H1 (cell line): Measurements from ENCODE around the gene DDX3X. TPM values are rescaled to one million over a fixed set of nuclear protein-coding genes. Genes with fewer than 3 reads are reported as not detected.

Experiments used
- CTCF ChIA-PET: fragments of 300-600 bp; sonication (Branson Sonifier 250); formaldehyde crosslinking; loops from one replicate; lab custom pipeline; 2021; ENCODE audit not compliant: partially characterized antibody; lab: Charles Lee
- POLR2A ChIA-PET: fragments of 300-600 bp; sonication (Branson Sonifier 250); formaldehyde crosslinking; loops from one replicate; lab custom pipeline; 2021; ENCODE audit warnings: inconsistent platforms; ENCODE audit not compliant: partially characterized antibody; lab: Charles Lee
- DNase-seq, 2 experiments: peaks; one replicate each; pipeline versions ENCODE4 v3.0.0 to v3.0.0-alpha.2; 2010 to 2022; ENCODE audit warnings: low spot score in 2 of 2, low read depth in 1 of 2, mixed read lengths in 1 of 2
- FAIRE-seq: peaks from 2 replicates; lab custom pipeline; 2011; peaks lifted over from hg19 to GRCh38; lab: Jason Lieb, UNC
- H2AFZ ChIP-seq: 2 replicates; pipeline ENCODE4 v1.8.1; 2012; ENCODE audit warnings: low read length, inconsistent platforms
- H2AK5ac ChIP-seq: 2 replicates; pipeline ENCODE4 v1.6.1; 2013; ENCODE audit warnings: low read depth, low read length
- H2BK120ac ChIP-seq: replicated peaks from 2 replicates; pipeline ENCODE3; 2013; ENCODE audit warnings: low read depth, low read length, inconsistent platforms
- H2BK12ac ChIP-seq: 2 replicates; pipeline ENCODE4 v1.6.1; 2013; ENCODE audit warnings: low read depth, low read length
- H2BK15ac ChIP-seq: 2 replicates; pipeline ENCODE4 v1.6.1; 2013; ENCODE audit warnings: low read length
- H2BK20ac ChIP-seq: 2 replicates; pipeline ENCODE4 v1.6.1; 2013; ENCODE audit warnings: low read length
- H2BK5ac ChIP-seq: 2 replicates; pipeline ENCODE4 v1.6.1; 2013; ENCODE audit warnings: low read depth, low read length
- H3K14ac ChIP-seq: 2 replicates; pipeline ENCODE4 v1.6.1; 2013; ENCODE audit warnings: inconsistent platforms; ENCODE audit not compliant: insufficient read length
- H3K18ac ChIP-seq: 2 replicates; pipeline ENCODE4 v1.6.1; 2013; ENCODE audit warnings: low read length; ENCODE audit errors: extremely low read depth
- H3K23ac ChIP-seq: 2 replicates; pipeline ENCODE4 v1.6.1; 2013; ENCODE audit warnings: inconsistent platforms; ENCODE audit not compliant: insufficient read length
- H3K23me2 ChIP-seq: 2 replicates; pipeline ENCODE4 v1.6.1; 2013; ENCODE audit warnings: low read depth, low read length
- H3K27ac ChIP-seq: 2 replicates; pipeline ENCODE4 v1.6.1; 2011; ENCODE audit warnings: low read depth, low read length, inconsistent platforms
- H3K27me3 ChIP-seq, 4 experiments: replicated peaks in 1 of 4; 1 replicate in 1 of 4; 2 replicates in 3 of 4; pipeline versions ENCODE4 v1.6.1 to v1.8.1; 2011 to 2013; ENCODE audit warnings: low read length in 3 of 4, mild to moderate bottlenecking in 3 of 4, inconsistent platforms in 2 of 4, mixed read lengths in 2 of 4, moderate library complexity in 1 of 4; ENCODE audit not compliant: control insufficient read depth in 3 of 4, insufficient read depth in 3 of 4; ENCODE audit errors: extremely low read depth in 1 of 4
- H3K36me3 ChIP-seq, 4 experiments: 2 replicates each; pipeline versions ENCODE4 v1.6.1 to v1.8.1; 2011 to 2013; ENCODE audit warnings: mild to moderate bottlenecking in 4 of 4, low read length in 3 of 4, moderate library complexity in 2 of 4, control low read depth in 1 of 4, inconsistent platforms in 1 of 4; ENCODE audit not compliant: insufficient read depth in 4 of 4, control insufficient read depth in 2 of 4
- H3K4ac ChIP-seq: replicated peaks from 2 replicates; pipeline ENCODE3; 2013; ENCODE audit warnings: low read length, low read depth, mixed read lengths, inconsistent platforms; ENCODE audit not compliant: insufficient read length
- H3K4me1 ChIP-seq, 4 experiments: replicated peaks in 1 of 4; 1 replicate in 1 of 4; 2 replicates in 3 of 4; pipeline versions ENCODE4 v1.6.1 to v1.8.1; 2011 to 2013; ENCODE audit warnings: low read length in 3 of 4, inconsistent platforms in 2 of 4, mixed read lengths in 1 of 4; ENCODE audit not compliant: insufficient read depth in 4 of 4, control insufficient read depth in 3 of 4
- H3K4me2 ChIP-seq, 2 experiments: 2 replicates each; pipeline versions ENCODE4 v1.6.1 to v1.8.1; 2011 to 2013; ENCODE audit warnings: low read depth in 2 of 2, low read length in 2 of 2, control low read depth in 1 of 2, inconsistent platforms in 1 of 2, mild to moderate bottlenecking in 1 of 2; ENCODE audit not compliant: insufficient read depth in 1 of 2
- H3K4me3 ChIP-seq, 4 experiments: fragments of 200-600, 300-600 bp in 1 of 4; sonication (generic), shearing (Covaris generic), sonication (Bioruptor Twin) in 1 of 4; 2 replicates each; pipeline versions ENCODE4 v1.5.1 to v1.8.1; 2011 to 2016; ENCODE audit warnings: low read length in 4 of 4, low read depth in 3 of 4, control low read depth in 2 of 4, inconsistent platforms in 2 of 4, mild to moderate bottlenecking in 2 of 4, mixed read lengths in 1 of 4, moderate library complexity in 1 of 4; ENCODE audit not compliant: insufficient read depth in 2 of 4; ENCODE audit errors: extremely low read depth in 1 of 4
- H3K56ac ChIP-seq: replicated peaks from 2 replicates; pipeline ENCODE3; 2013; ENCODE audit warnings: low read depth, mild to moderate bottlenecking, mixed read lengths, low read length, inconsistent platforms; ENCODE audit not compliant: insufficient read length
- H3K79me1 ChIP-seq: 2 replicates; pipeline ENCODE4 v1.6.1; 2013; ENCODE audit warnings: low read depth, low read length, control low read depth
- H3K79me2 ChIP-seq, 2 experiments: 2 replicates each; pipeline versions ENCODE4 v1.6.1 to v1.8.1; 2012 to 2013; ENCODE audit warnings: low read length in 2 of 2, mild to moderate bottlenecking in 2 of 2, inconsistent platforms in 1 of 2; ENCODE audit not compliant: insufficient read depth in 2 of 2, control insufficient read depth in 1 of 2
- H3K9ac ChIP-seq, 4 experiments: replicated peaks in 1 of 4; 1 replicate in 1 of 4; 2 replicates in 3 of 4; pipeline versions ENCODE4 v1.6.1 to v1.8.1; 2011 to 2013; ENCODE audit warnings: low read depth in 3 of 4, low read length in 3 of 4, control low read depth in 2 of 4, mild to moderate bottlenecking in 2 of 4, moderate library complexity in 2 of 4, inconsistent platforms in 1 of 4; ENCODE audit errors: extremely low read depth in 1 of 4
- H3K9me3 ChIP-seq, 2 experiments: 2 replicates each; pipeline versions ENCODE4 v1.6.1 to v1.8.1; 2012 to 2013; ENCODE audit warnings: mild to moderate bottlenecking in 2 of 2, moderate library complexity in 2 of 2, control low read depth in 1 of 2, inconsistent platforms in 1 of 2, low read depth in 1 of 2, low read length in 1 of 2, mixed read lengths in 1 of 2; ENCODE audit not compliant: insufficient read depth in 2 of 2
- H4K20me1 ChIP-seq, 2 experiments: replicated peaks in 1 of 2; 2 replicates each; pipeline versions ENCODE3 to v1.8.1; 2011 to 2013; ENCODE audit warnings: inconsistent platforms in 2 of 2, low read length in 2 of 2, mild to moderate bottlenecking in 1 of 2; ENCODE audit not compliant: insufficient read depth in 2 of 2, control insufficient read depth in 1 of 2
- H4K5ac ChIP-seq: 2 replicates; pipeline ENCODE4 v1.6.1; 2013; ENCODE audit warnings: low read length, low read depth, mixed read lengths, inconsistent platforms; ENCODE audit not compliant: insufficient read length
- H4K8ac ChIP-seq: 2 replicates; pipeline ENCODE4 v1.8.0; 2013; ENCODE audit warnings: mild to moderate bottlenecking, moderate library complexity, low read length, inconsistent platforms; ENCODE audit not compliant: insufficient read depth; ENCODE audit errors: extremely low read depth
- H4K91ac ChIP-seq: replicated peaks from 2 replicates; pipeline ENCODE3; 2013; ENCODE audit warnings: low read length, mixed read lengths, inconsistent platforms; ENCODE audit not compliant: insufficient read length
- CEBPB ChIP-seq: IDR thresholded peaks from 2 replicates; pipeline ENCODE4 v1.6.1; 2012; ENCODE audit warnings: low read depth, low read length
- CREB1 ChIP-seq: IDR thresholded peaks from 2 replicates; pipeline ENCODE4 v1.6.1; 2012; ENCODE audit warnings: inconsistent platforms
- EP300 ChIP-seq, 2 experiments: IDR thresholded peaks; 1 replicate in 1 of 2; 2 replicates in 1 of 2; pipeline ENCODE4 v1.6.1; 2011 to 2012; ENCODE audit warnings: low read depth in 2 of 2, low read length in 2 of 2, mild to moderate bottlenecking in 2 of 2, borderline replicate concordance in 1 of 2, inconsistent platforms in 1 of 2, moderate library complexity in 1 of 2
- KDM4A ChIP-seq: IDR thresholded peaks from one replicate; pipeline ENCODE4 v1.7.1; 2012; ENCODE audit warnings: low read depth, mild to moderate bottlenecking, moderate library complexity, low read length, inconsistent platforms; ENCODE audit not compliant: severe bottlenecking
- MAX ChIP-seq: IDR thresholded peaks from 2 replicates; pipeline ENCODE4 v1.6.1; 2012; ENCODE audit warnings: inconsistent platforms
- SP1 ChIP-seq: IDR thresholded peaks from 2 replicates; pipeline ENCODE4 v1.6.1; 2011; ENCODE audit warnings: low read depth, low read length
- TAF7 ChIP-seq: optimal IDR thresholded peaks from 2 replicates; pipeline ENCODE3; 2011; ENCODE audit warnings: low read depth, mild to moderate bottlenecking, inconsistent platforms, low read length, moderate library complexity, borderline replicate concordance
- TBP ChIP-seq: IDR thresholded peaks from 2 replicates; pipeline ENCODE4 v1.6.1; 2011; ENCODE audit warnings: low read depth, low read length, improper control_type of control experiment
- TEAD4 ChIP-seq: IDR thresholded peaks from 2 replicates; pipeline ENCODE4 v1.6.1; 2012; ENCODE audit warnings: low read depth, low read length, inconsistent platforms, mixed read lengths
- YY1 ChIP-seq: IDR thresholded peaks from 2 replicates; pipeline ENCODE4 v1.6.1; 2011; ENCODE audit warnings: low read depth, mild to moderate bottlenecking, low read length
- WGBS, 2 experiments: shearing (Covaris generic) in 1 of 2; methylation state at CpG; one replicate each; pipeline versions ENCODE4 v1.1.6 to v1.1.7; 2013 to 2015; ENCODE audit warnings: low lambda C conversion rate in 2 of 2, mixed read lengths in 2 of 2, inconsistent platforms in 1 of 2, low coverage in 1 of 2, missing lambda C conversion rate in 1 of 2; ENCODE audit not compliant: insufficient replicate concordance in 2 of 2, insufficient coverage in 1 of 2, insufficient read length in 1 of 2; ENCODE audit errors: extremely low coverage in 1 of 2, missing lambda C conversion rate in 1 of 2; 5-methylcytosine and 5-hydroxymethylcytosine counted together
- polyA plus RNA-seq, 7 experiments: library from polyadenylated mRNA; depleted of rRNA in 3 of 7; stranded (reverse) in 5 of 7; unstranded in 2 of 7; fragments of >200 nt in 5 of 7; fragments of 200-250 nt in 2 of 7; gene quantifications; 1 replicate in 5 of 7; 2 replicates in 1 of 7; 4 replicates in 1 of 7; pipeline versions ENCODE4 v1.2.1 to v1.2.3, GENCODE V29; 2011 to 2013; ENCODE audit warnings: missing spikeins in 2 of 7, mixed read lengths in 2 of 7
- total RNA-seq: library from RNA; stranded (reverse); fragmentation: NEBNext Ultra II Directional; extraction: Animal tissue kit (Norgen Biotek cat#: 25700); gene quantifications from 2 replicates; pipeline ENCODE4 v1.2.1, GENCODE V29; 2021

DDX3X gene
- total and polyA plus RNA-seq, 2 of the 8 experiments (the other 6 are each of a cell fraction or from before 2014, with no cell fraction given): 39.4 to 291 TPM

GRCh38 chrX:41333003-41333743 is 789 bp upstream of the DDX3X start:
- Histone ChIP-seq H3K9me3 (no peaks in the 10 kb centered on the region), H2BK5ac (peak overlapping the region; percentile 99), H3K79me2 (peaks cover 31 to 51% of the 10 kb centered on the region in 2 experiments), H2BK15ac (0 out of 2 replicates have a peak overlapping the region, but pooled peaks have one; percentile 16), H3K4me1 (peaks cover 0 to 11% (median 5%) of the 10 kb centered on the region in 4 experiments; a peak in 4 of 7 replicates), H2BK20ac (no peak overlapping the region), H3K4me3 (peak overlapping the region; percentile 66 to 99 (median 92)), H4K20me1 (peaks cover 12 to 21% of the 10 kb centered on the region in 2 experiments), H3K56ac (peak overlapping the region; percentile 77), H4K8ac (peak overlapping the region; percentile 99; the same call in 1 of the 2 replicates), H3K36me3 (peaks cover 0 to 19% (median 0%) of the 10 kb centered on the region in 4 experiments; a peak in 2 of 8 replicates), H3K23me2 (0 out of 2 replicates have a peak, but pooled peaks cover 2% of the 10 kb centered on the region), H3K4ac (peak overlapping the region; percentile 95), H3K27me3 (no peaks in the 10 kb centered on the region), H3K18ac (peak overlapping the region; percentile 87; the same call in 1 of the 2 replicates), H2AFZ (no peak overlapping the region), H3K27ac (peak overlapping the region; percentile 99), H3K23ac (no peak overlapping the region), H2AK5ac (no peak overlapping the region; the same call in 1 of the 2 replicates), H2BK12ac (peak overlapping the region; percentile 94; the same call in 1 of the 2 replicates), H4K91ac (peak overlapping the region; percentile 93), H3K79me1 (no peaks in the 10 kb centered on the region), H4K5ac (peak overlapping the region; percentile 98), H3K14ac (peak overlapping the region; percentile 34), H3K9ac (peak overlapping the region in 3 of 4 experiments; percentile 98 to 99 (median 99); a peak in 6 of 7 replicates), H3K4me2 (peak overlapping the region; percentile 76 to 86), H2BK120ac (peak overlapping the region; percentile 38)
- no peak for FAIRE-seq
- WGBS, 2 experiments: 0% methylated on average over 9 of the region's 64 CpGs; no CpG with 5 or more reads in 1 of the 2 experiments
- peak; percentile 65 to 90 for DNase-seq
- ChIA-PET CTCF (no interaction called here), POLR2A (interaction anchor here (0.6 to 1.4 kb wide), 21 partner anchors 10 to 307 kb away, joined by 3 to 11 read pairs (median 3); partner anchors contain the start of gene NYX)
- TF ChIP-seq YY1: peak; percentile 94
- peak; percentile 69 for TF ChIP-seq TAF7
- peak; percentile 55; the same call in 1 of the 2 replicates for TF ChIP-seq TEAD4
- TF ChIP-seq EP300 (IDR thresholded peaks at IDR 0.05; ENCODE audit: borderline replicate concordance in 1 of 2, low read depth in 2 of 2, low read length in 2 of 2): 0 out of 3 replicates have a peak, but pooled peaks of 1 of the 2 experiments have one; percentile 1
- TF ChIP-seq KDM4A: peak; percentile 7
- no peak for TF ChIP-seq CEBPB
- TF ChIP-seq TBP: 0 out of 2 replicates have a peak, but pooled peaks have one; percentile 10
- TF ChIP-seq SP1: 0 out of 2 replicates have a peak, but pooled peaks have one; percentile 25
- peak; percentile 95 for TF ChIP-seq MAX
- peak; percentile 38; the same call in 1 of the 2 replicates for TF ChIP-seq CREB1
